Measurements from ENCODE around the gene KLF16. TPM values are rescaled to one million over a fixed set of nuclear protein-coding genes. Genes with fewer than 3 reads are reported as not detected.
A peak's percentile ranks its signal among the peaks of the same experiment; 100 is the strongest.

KLF16 gene
- total and polyA plus RNA-seq, 9 of the 15 experiments (the other 6 are each of a cell fraction or from before 2014, with no cell fraction given), result 0.04 to 60.4 (median 6.8) TPM

GRCh38 chr19:1840541-1841115 is 22.8 kb downstream of the KLF16 start (continued):
- TF ChIP-seq, protein P1, sequence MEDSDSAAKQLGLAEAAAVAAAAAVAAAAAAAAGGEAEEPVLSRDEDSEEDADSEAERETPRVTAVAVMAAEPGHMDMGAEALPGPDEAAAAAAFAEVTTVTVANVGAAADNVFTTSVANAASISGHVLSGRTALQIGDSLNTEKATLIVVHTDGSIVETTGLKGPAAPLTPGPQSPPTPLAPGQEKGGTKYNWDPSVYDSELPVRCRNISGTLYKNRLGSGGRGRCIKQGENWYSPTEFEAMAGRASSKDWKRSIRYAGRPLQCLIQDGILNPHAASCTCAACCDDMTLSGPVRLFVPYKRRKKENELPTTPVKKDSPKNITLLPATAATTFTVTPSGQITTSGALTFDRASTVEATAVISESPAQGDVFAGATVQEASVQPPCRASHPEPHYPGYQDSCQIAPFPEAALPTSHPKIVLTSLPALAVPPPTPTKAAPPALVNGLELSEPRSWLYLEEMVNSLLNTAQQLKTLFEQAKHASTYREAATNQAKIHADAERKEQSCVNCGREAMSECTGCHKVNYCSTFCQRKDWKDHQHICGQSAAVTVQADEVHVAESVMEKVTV (CRISPR knock-in tag; IDR thresholded peaks at IDR 0.05), result no peak
- TF ChIP-seq, protein P2, sequence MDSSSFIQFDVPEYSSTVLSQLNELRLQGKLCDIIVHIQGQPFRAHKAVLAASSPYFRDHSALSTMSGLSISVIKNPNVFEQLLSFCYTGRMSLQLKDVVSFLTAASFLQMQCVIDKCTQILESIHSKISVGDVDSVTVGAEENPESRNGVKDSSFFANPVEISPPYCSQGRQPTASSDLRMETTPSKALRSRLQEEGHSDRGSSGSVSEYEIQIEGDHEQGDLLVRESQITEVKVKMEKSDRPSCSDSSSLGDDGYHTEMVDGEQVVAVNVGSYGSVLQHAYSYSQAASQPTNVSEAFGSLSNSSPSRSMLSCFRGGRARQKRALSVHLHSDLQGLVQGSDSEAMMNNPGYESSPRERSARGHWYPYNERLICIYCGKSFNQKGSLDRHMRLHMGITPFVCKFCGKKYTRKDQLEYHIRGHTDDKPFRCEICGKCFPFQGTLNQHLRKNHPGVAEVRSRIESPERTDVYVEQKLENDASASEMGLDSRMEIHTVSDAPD (CRISPR knock-in tag; IDR thresholded peaks at IDR 0.05), result no peak
- TF ChIP-seq EHMT2 (IDR thresholded peaks at IDR 0.05) (no peak), RBFOX2 (IDR thresholded peaks at IDR 0.05; ENCODE audit: low read depth, low read length) (peak; percentile 48), CHCHD3 (CRISPR knock-in tag; IDR thresholded peaks at IDR 0.05) (no peak), BHLHE40 (IDR thresholded peaks at IDR 0.05; ENCODE audit: low read length) (no peak), ZNF232 (CRISPR knock-in tag; IDR thresholded peaks at IDR 0.05) (no peak), ZFX (CRISPR knock-in tag; IDR thresholded peaks at IDR 0.05) (peak; percentile 2; the same call in 1 of the 2 replicates), SMAD4 (CRISPR knock-in tag; conservative IDR thresholded peaks at IDR 0.05) (0 out of 2 replicates have a peak, but pooled peaks have one; percentile 2), SFPQ (IDR thresholded peaks at IDR 0.05; ENCODE audit: low read depth, low read length) (no peak), HDAC3 (IDR thresholded peaks at IDR 0.05; ENCODE audit: borderline replicate concordance, partially characterized antibody) (no peak)
- TF ChIP-seq, protein P3, sequence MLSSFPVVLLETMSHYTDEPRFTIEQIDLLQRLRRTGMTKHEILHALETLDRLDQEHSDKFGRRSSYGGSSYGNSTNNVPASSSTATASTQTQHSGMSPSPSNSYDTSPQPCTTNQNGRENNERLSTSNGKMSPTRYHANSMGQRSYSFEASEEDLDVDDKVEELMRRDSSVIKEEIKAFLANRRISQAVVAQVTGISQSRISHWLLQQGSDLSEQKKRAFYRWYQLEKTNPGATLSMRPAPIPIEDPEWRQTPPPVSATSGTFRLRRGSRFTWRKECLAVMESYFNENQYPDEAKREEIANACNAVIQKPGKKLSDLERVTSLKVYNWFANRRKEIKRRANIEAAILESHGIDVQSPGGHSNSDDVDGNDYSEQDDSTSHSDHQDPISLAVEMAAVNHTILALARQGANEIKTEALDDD (IDR thresholded peaks at IDR 0.05), result no peak
- TF ChIP-seq, protein P4, sequence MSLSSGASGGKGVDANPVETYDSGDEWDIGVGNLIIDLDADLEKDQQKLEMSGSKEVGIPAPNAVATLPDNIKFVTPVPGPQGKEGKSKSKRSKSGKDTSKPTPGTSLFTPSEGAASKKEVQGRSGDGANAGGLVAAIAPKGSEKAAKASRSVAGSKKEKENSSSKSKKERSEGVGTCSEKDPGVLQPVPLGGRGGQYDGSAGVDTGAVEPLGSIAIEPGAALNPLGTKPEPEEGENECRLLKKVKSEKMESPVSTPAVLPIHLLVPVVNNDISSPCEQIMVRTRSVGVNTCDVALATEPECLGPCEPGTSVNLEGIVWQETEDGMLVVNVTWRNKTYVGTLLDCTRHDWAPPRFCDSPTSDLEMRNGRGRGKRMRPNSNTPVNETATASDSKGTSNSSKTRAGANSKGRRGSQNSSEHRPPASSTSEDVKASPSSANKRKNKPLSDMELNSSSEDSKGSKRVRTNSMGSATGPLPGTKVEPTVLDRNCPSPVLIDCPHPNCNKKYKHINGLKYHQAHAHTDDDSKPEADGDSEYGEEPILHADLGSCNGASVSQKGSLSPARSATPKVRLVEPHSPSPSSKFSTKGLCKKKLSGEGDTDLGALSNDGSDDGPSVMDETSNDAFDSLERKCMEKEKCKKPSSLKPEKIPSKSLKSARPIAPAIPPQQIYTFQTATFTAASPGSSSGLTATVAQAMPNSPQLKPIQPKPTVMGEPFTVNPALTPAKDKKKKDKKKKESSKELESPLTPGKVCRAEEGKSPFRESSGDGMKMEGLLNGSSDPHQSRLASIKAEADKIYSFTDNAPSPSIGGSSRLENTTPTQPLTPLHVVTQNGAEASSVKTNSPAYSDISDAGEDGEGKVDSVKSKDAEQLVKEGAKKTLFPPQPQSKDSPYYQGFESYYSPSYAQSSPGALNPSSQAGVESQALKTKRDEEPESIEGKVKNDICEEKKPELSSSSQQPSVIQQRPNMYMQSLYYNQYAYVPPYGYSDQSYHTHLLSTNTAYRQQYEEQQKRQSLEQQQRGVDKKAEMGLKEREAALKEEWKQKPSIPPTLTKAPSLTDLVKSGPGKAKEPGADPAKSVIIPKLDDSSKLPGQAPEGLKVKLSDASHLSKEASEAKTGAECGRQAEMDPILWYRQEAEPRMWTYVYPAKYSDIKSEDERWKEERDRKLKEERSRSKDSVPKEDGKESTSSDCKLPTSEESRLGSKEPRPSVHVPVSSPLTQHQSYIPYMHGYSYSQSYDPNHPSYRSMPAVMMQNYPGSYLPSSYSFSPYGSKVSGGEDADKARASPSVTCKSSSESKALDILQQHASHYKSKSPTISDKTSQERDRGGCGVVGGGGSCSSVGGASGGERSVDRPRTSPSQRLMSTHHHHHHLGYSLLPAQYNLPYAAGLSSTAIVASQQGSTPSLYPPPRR (CRISPR knock-in tag; IDR thresholded peaks at IDR 0.05; ENCODE audit: borderline replicate concordance), result no peak
- TF ChIP-seq, protein P5, sequence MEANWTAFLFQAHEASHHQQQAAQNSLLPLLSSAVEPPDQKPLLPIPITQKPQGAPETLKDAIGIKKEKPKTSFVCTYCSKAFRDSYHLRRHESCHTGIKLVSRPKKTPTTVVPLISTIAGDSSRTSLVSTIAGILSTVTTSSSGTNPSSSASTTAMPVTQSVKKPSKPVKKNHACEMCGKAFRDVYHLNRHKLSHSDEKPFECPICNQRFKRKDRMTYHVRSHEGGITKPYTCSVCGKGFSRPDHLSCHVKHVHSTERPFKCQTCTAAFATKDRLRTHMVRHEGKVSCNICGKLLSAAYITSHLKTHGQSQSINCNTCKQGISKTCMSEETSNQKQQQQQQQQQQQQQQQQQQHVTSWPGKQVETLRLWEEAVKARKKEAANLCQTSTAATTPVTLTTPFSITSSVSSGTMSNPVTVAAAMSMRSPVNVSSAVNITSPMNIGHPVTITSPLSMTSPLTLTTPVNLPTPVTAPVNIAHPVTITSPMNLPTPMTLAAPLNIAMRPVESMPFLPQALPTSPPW (CRISPR knock-in tag; IDR thresholded peaks at IDR 0.05), result peak; percentile 30; the same call in 1 of the 2 replicates
